Esophagus muscularis mucosa (tissue), 4 donors: Measurements from ENCODE around the gene ST3GAL2. TPM values are rescaled to one million over a fixed set of nuclear protein-coding genes. Genes with fewer than 3 reads are reported as not detected.

Experiments
- DNase-seq: peaks from one replicate; pipeline ENCODE4 v3.0.0-alpha.2; 2017; ENCODE audit errors: extremely low spot score
- H3K27ac ChIP-seq, 4 donors: fragments of 200-600 bp; sonication (generic); replicated peaks in 1 of 4; 1 replicate in 3 of 4; 2 replicates in 1 of 4; pipeline ENCODE4 v1.5.1; 2016 to 2019; ENCODE audit warnings: mild to moderate bottlenecking in 1 of 4
- H3K27me3 ChIP-seq, 4 donors: fragments of 200-600 bp; sonication (generic); one replicate each; pipeline versions ENCODE4 v1.5.1 to v1.6.0; 2016 to 2019
- H3K36me3 ChIP-seq, 4 donors: fragments of 200-600 bp; sonication (generic); one replicate each; pipeline ENCODE4 v1.5.1; 2016 to 2019
- H3K4me1 ChIP-seq, 4 donors: fragments of 200-600 bp; sonication (generic); one replicate each; pipeline ENCODE4 v1.5.1; 2016 to 2019
- H3K4me3 ChIP-seq, 4 donors: fragments of 200-600 bp; sonication (generic); 1 replicate in 2 of 4; 2 replicates in 2 of 4; pipeline ENCODE4 v1.5.1; 2016 to 2019; ENCODE audit warnings: mild to moderate bottlenecking in 4 of 4, moderate library complexity in 1 of 4
- H3K9me3 ChIP-seq, 4 donors: fragments of 200-600 bp; sonication (generic); 1 replicate in 3 of 4; 2 replicates in 1 of 4; pipeline ENCODE4 v1.5.1; 2016 to 2019
- CTCF ChIP-seq, 3 experiments: fragments of 200-600 bp in 2 of 3; fragments of 450-650 bp in 1 of 3; sonication (generic) in 2 of 3; IDR thresholded peaks; one replicate each; pipeline ENCODE4 v1.5.1; 2017 to 2019; ENCODE audit warnings: antibody characterized with exemption in 3 of 3, mild to moderate bottlenecking in 2 of 3, moderate library complexity in 1 of 3
- EP300 ChIP-seq: sonication (generic); formaldehyde crosslinking; IDR thresholded peaks from one replicate; pipeline ENCODE4 v1.6.1; 2017; ENCODE audit warnings: antibody characterized with exemption
- POLR2A ChIP-seq: fragments of 450-650 bp; IDR thresholded peaks from one replicate; pipeline ENCODE4 v1.6.1; 2017; ENCODE audit warnings: antibody characterized with exemption, moderate library complexity, mild to moderate bottlenecking, low read depth
- POLR2AphosphoS5 ChIP-seq, 2 donors: sonication (generic); formaldehyde crosslinking; IDR thresholded peaks; one replicate each; pipeline ENCODE4 v1.6.1; 2017; ENCODE audit warnings: antibody characterized with exemption in 2 of 2
- WGBS: methylation state at CpG from one replicate; pipeline ENCODE4 v1.1.5; 2018; 5-methylcytosine and 5-hydroxymethylcytosine counted together
- intact Hi-C: fragments of 100-400 bp; cut with DNase I; formaldehyde crosslinking; loops from one replicate; pipeline ENCODE4 v1.15.1; 2023
- total RNA-seq, 4 donors: library from RNA; depleted of rRNA; stranded (reverse); fragments of >200 nt; gene quantifications; one replicate each; pipeline versions ENCODE4 v1.1.0 to v1.2.1, GENCODE V29; 2016

Gene ST3GAL2
- total RNA-seq, 4 donors from 2014 or later: 18.6 to 34.9 (median 27.2) TPM

- Histone ChIP-seq H3K27me3 (no peaks in the 10 kb centered on the region), H3K4me1 (peaks cover 45 to 56% (median 53%) of the 10 kb centered on the region in 4 donors), H3K27ac (peak overlapping the region; percentile 81 to 87 (median 84)), H3K4me3 (peak overlapping the region; percentile 84 to 94 (median 86)), H3K36me3 (peaks cover 0 to 6% (median 2%) of the 10 kb centered on the region in 4 donors), H3K9me3 (no peaks in the 10 kb centered on the region)
- WGBS: 3% methylated on average over 21 of the region's 22 CpGs
- TF ChIP-seq CTCF (IDR thresholded peaks at IDR 0.05) (no peak), POLR2A (no peak), EP300 (no peak), POLR2AphosphoS5 (IDR thresholded peaks at IDR 0.05) (no peak)
- DNase-seq: no peak
- intact Hi-C loops: loop anchor here (2.0 kb wide), 1 partner anchor 57 kb away; no protein-coding TSS in a partner anchor
Measured at GRCh38 chr16:70437582-70438557, 1.0 kb downstream of the ST3GAL2 start.

- peak overlapping the region; percentile 81 to 87 (median 84) for H3K27ac ChIP-seq
- peaks cover 53 to 64% (median 61%) of the 10 kb centered on the region in 4 donors for H3K4me1 ChIP-seq
- no peak for DNase-seq
- intact Hi-C loops: no loop called here
- no peak for TF ChIP-seq POLR2A
- 52% methylated on average over 4 of the region's 5 CpGs for WGBS
- H3K27me3 ChIP-seq: no peaks in the 10 kb centered on the region
- peak overlapping the region; percentile 84 to 94 (median 86) for H3K4me3 ChIP-seq
- no peaks in the 10 kb centered on the region for H3K9me3 ChIP-seq
- peaks cover 0 to 6% (median 2%) of the 10 kb centered on the region in 4 donors for H3K36me3 ChIP-seq
Measured at GRCh38 chr16:70437017-70437581, 1.8 kb downstream of the ST3GAL2 start.

GRCh38 chr16:70434484-70435260, 4.2 kb downstream of the ST3GAL2 start:
- Histone ChIP-seq H3K27me3 (no peaks in the 10 kb centered on the region), H3K36me3 (peaks cover 0 to 6% (median 2%) of the 10 kb centered on the region in 4 donors), H3K4me1 (peaks cover 71 to 85% (median 82%) of the 10 kb centered on the region in 4 donors), H3K9me3 (no peaks in the 10 kb centered on the region), H3K27ac (peak overlapping the region in 2 of 4 donors; percentile 66 to 74), H3K4me3 (no peak overlapping the region)
- DNase-seq: no peak
- TF ChIP-seq CTCF (IDR thresholded peaks at IDR 0.05) (no peak), POLR2AphosphoS5 (IDR thresholded peaks at IDR 0.05) (no peak)
- intact Hi-C loops: no loop called here
- WGBS: 83% methylated on average over 6 of the region's 6 CpGs

- Histone ChIP-seq H3K9me3 (no peaks in the 10 kb centered on the region), H3K4me3 (no peak overlapping the region), H3K4me1 (peaks cover 78 to 92% (median 89%) of the 10 kb centered on the region in 4 donors), H3K27me3 (no peaks in the 10 kb centered on the region), H3K27ac (peak overlapping the region; percentile 63 to 74 (median 70)), H3K36me3 (peaks cover 0 to 6% (median 2%) of the 10 kb centered on the region in 4 donors)
- DNase-seq: no peak
- intact Hi-C loops: no loop called here
- WGBS: 39% methylated on average over 5 of the region's 5 CpGs
- TF ChIP-seq POLR2A (no peak), CTCF (IDR thresholded peaks at IDR 0.05) (no peak), POLR2AphosphoS5 (IDR thresholded peaks at IDR 0.05) (peak; percentile 32 to 67)
Measured at GRCh38 chr16:70433458-70434103, 5.3 kb downstream of the ST3GAL2 start.
